Thyroid gland (tissue), 4 donors: Measurements from ENCODE around the gene FCHSD2. TPM values are rescaled to one million over a fixed set of nuclear protein-coding genes. Genes with fewer than 3 reads are reported as not detected.

Experiments used
- DNase-seq, 2 donors: peaks; one replicate each; pipeline ENCODE4 v3.0.0-alpha.2; 2019
- H3K27ac ChIP-seq, 3 donors: fragments of 200-600 bp; sonication (generic); 1 replicate in 2 of 3; 2 replicates in 1 of 3; pipeline ENCODE4 v1.5.1; 2016 to 2019; ENCODE audit warnings: mild to moderate bottlenecking in 1 of 3, moderate library complexity in 1 of 3
- H3K27me3 ChIP-seq: fragments of 200-600 bp; sonication (generic); one replicate; pipeline ENCODE4 v1.5.1; 2019
- H3K36me3 ChIP-seq, 2 donors: fragments of 200-600 bp; sonication (generic); one replicate each; pipeline ENCODE4 v1.5.1; 2016 to 2019
- H3K4me1 ChIP-seq, 2 donors: fragments of 200-600 bp; sonication (generic); one replicate each; pipeline ENCODE4 v1.5.1; 2017 to 2019
- H3K4me3 ChIP-seq, 3 donors: fragments of 200-600 bp; sonication (generic); replicated peaks in 1 of 3; 1 replicate in 2 of 3; 2 replicates in 1 of 3; pipeline ENCODE4 v1.5.1; 2016; ENCODE audit warnings: mild to moderate bottlenecking in 1 of 3
- H3K9me3 ChIP-seq: fragments of 200-600 bp; sonication (generic); one replicate; pipeline ENCODE4 v1.5.1; 2017
- POLR2A ChIP-seq, 2 donors: fragments of 450-650 bp; IDR thresholded peaks; one replicate each; pipeline ENCODE4 v1.6.1; 2017; ENCODE audit warnings: antibody characterized with exemption in 2 of 2, mild to moderate bottlenecking in 2 of 2, moderate library complexity in 1 of 2
- WGBS, 2 donors: methylation state at CpG; one replicate each; pipeline ENCODE4 v1.1.5; 2017; 5-methylcytosine and 5-hydroxymethylcytosine counted together
- intact Hi-C: fragments of 100-400 bp; cut with DNase I; formaldehyde crosslinking; loops from one replicate; pipeline ENCODE4 v1.15.1; 2023
- total RNA-seq, 4 donors: library from RNA; depleted of rRNA; stranded (reverse); fragments of >200 nt; gene quantifications; one replicate each; pipeline ENCODE4 v1.2.3, GENCODE V29; 2016
- TF ChIP-seq, protein P1 (sequence below), 6 experiments: fragments of 200-600 bp in 3 of 6; fragments of 450-650 bp in 3 of 6; sonication (generic) in 3 of 6; IDR thresholded peaks; one replicate each; pipeline ENCODE4 v1.5.1; 2016 to 2019; ENCODE audit warnings: antibody characterized with exemption in 6 of 6, mild to moderate bottlenecking in 2 of 6, inconsistent platforms in 1 of 6, moderate library complexity in 1 of 6

The FCHSD2 gene
- total RNA-seq, 4 donors from 2014 or later, result 13.5 to 21.7 (median 16.9) TPM

DNA sequence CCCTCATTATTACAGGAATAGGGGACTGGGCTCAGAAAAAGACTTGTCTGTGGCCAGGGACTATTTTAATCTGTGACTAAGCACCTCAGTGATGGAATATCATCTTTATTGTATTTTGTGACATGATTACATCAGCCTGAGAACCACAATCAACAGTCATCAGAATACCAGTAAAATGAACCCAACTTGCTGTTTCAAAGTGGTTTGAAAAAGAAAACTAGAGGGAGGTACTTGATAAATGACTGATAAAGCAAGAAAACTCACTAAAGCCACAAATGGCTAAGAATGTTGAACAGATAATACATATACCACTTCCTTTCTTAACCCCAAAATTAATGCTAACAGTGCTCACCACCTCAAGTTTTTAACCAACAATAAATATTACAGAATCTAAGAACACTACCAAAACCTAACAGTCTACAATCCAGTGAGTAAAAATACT is 172.2 kb downstream of the FCHSD2 start:
- Histone ChIP-seq H3K27ac (no peak overlapping the region), H3K4me3 (no peak overlapping the region), H3K27me3 (no peaks in the 10 kb centered on the region), H3K4me1 (no peaks in the 10 kb centered on the region), H3K9me3 (no peaks in the 10 kb centered on the region), H3K36me3 (no peaks in the 10 kb centered on the region)
- intact Hi-C loops, result no loop called here
- DNase-seq, result no peak
- TF ChIP-seq, protein P1, sequence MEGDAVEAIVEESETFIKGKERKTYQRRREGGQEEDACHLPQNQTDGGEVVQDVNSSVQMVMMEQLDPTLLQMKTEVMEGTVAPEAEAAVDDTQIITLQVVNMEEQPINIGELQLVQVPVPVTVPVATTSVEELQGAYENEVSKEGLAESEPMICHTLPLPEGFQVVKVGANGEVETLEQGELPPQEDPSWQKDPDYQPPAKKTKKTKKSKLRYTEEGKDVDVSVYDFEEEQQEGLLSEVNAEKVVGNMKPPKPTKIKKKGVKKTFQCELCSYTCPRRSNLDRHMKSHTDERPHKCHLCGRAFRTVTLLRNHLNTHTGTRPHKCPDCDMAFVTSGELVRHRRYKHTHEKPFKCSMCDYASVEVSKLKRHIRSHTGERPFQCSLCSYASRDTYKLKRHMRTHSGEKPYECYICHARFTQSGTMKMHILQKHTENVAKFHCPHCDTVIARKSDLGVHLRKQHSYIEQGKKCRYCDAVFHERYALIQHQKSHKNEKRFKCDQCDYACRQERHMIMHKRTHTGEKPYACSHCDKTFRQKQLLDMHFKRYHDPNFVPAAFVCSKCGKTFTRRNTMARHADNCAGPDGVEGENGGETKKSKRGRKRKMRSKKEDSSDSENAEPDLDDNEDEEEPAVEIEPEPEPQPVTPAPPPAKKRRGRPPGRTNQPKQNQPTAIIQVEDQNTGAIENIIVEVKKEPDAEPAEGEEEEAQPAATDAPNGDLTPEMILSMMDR (IDR thresholded peaks at IDR 0.05), result no peak
- no peak for TF ChIP-seq POLR2A (IDR thresholded peaks at IDR 0.05)

DNA sequence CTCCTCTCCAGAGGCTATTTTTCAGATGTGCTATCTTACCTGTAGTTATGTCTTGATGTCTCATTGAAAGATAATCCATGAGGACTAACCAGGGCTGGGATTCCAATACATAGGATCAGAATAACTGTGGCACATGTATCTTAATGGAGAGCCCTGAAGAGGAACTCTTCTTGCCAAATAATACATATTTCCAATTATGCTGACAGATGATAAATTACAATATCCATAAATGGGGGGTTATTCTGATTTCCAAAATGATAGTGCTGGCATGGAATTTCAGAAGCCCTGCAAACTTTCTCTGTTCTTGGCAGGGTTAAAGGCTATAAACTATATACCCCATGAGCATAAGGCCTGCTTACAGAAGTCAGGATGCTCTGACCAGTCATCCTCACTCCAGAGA is 173.7 kb downstream of the FCHSD2 start:
- TF ChIP-seq, protein P1 (IDR thresholded peaks at IDR 0.05), result no peak
- no peak for TF ChIP-seq POLR2A (IDR thresholded peaks at IDR 0.05)
- intact Hi-C loops, result no loop called here
- no peak overlapping the region for H3K27ac ChIP-seq

DNA sequence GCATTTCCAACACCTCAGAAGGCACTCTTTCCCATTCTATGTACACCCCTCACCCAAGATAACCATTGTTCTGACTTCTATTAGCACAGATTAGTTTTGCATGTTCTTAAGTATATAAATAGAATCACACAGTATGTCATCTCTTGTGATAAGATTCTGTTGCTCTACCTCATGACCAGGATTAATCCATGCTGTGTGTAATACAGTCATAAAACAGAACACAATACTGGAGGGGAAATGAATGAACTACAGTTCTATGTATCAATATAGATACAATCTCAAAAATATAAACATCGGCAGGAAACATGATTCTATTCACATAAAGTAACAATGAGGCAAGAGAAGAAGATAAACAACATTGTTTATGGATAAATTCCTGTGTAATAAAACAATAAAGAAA is 176.4 kb downstream of the FCHSD2 start:
- Histone ChIP-seq H3K4me1 (no peaks in the 10 kb centered on the region), H3K36me3 (no peaks in the 10 kb centered on the region), H3K4me3 (no peak overlapping the region), H3K27ac (no peak overlapping the region), H3K9me3 (no peaks in the 10 kb centered on the region), H3K27me3 (no peaks in the 10 kb centered on the region)
- intact Hi-C loops, result no loop called here
- no peak for DNase-seq
- 87 to 88% methylated on average over 1 of the region's 1 CpG for WGBS, 2 donors
- TF ChIP-seq, protein P1 (IDR thresholded peaks at IDR 0.05), result no peak
- no peak for TF ChIP-seq POLR2A (IDR thresholded peaks at IDR 0.05)

More for the DNA sequence above, 173.7 kb downstream of the FCHSD2 start:
- Histone ChIP-seq H3K4me3 (no peak overlapping the region), H3K36me3 (no peaks in the 10 kb centered on the region), H3K4me1 (no peaks in the 10 kb centered on the region), H3K27me3 (no peaks in the 10 kb centered on the region), H3K9me3 (no peaks in the 10 kb centered on the region)
- DNase-seq, result no peak

DNA sequence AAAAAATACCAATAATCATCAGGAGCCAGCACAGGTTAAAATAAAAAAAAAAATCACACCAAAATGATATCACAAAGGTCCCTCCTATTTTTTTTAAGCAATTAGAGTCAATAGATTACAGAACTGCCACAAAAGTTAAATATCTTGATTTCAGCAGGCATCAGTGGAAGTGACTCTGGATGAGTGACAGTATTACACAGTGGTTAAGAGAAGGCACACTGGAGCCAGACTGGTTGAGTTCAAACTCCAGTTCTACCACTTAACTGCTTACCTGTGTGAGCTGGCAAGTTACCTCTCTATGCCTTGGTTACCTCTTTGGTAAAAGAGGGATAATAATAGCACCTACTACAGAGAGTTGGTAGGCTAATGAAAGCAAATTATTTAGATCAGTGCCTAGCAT is 179.4 kb downstream of the FCHSD2 start:
- DNase-seq, result no peak
- Histone ChIP-seq H3K36me3 (no peaks in the 10 kb centered on the region), H3K4me3 (no peak overlapping the region), H3K4me1 (no peaks in the 10 kb centered on the region), H3K9me3 (no peaks in the 10 kb centered on the region), H3K27me3 (no peaks in the 10 kb centered on the region), H3K27ac (no peak overlapping the region)
- intact Hi-C loops, result no loop called here
- TF ChIP-seq POLR2A (IDR thresholded peaks at IDR 0.05), result no peak
- TF ChIP-seq, protein P1 (IDR thresholded peaks at IDR 0.05), result no peak

DNA sequence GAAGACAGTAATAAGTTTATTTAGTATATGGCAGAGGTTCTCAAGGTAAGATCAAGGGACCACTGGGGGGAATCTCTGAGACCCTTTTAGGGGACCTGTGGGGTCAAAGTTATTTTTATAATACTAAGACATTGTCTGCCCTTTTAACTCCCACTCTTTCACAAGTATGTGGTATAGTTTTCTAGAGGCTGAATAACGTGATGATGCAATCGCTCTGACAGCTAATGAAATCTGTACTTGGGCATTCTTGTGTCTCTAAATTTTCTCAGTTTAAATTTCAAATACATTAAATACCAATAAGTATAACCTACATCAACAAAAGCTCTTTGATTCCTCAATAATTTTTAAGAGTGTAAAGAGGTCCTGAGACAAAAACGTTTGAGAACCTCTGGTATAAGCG is 180.0 kb downstream of the FCHSD2 start:
- Histone ChIP-seq H3K9me3 (no peaks in the 10 kb centered on the region), H3K27ac (no peak overlapping the region), H3K4me3 (no peak overlapping the region), H3K36me3 (no peaks in the 10 kb centered on the region), H3K27me3 (no peaks in the 10 kb centered on the region), H3K4me1 (no peaks in the 10 kb centered on the region)
- intact Hi-C loops, result no loop called here
- WGBS, 2 donors, result 87 to 90% methylated on average over 4 of the region's 4 CpGs
- TF ChIP-seq, protein P1 (IDR thresholded peaks at IDR 0.05), result no peak
- TF ChIP-seq POLR2A (IDR thresholded peaks at IDR 0.05), result no peak
- DNase-seq, result no peak
